Stomach smooth muscle (tissue), 2 donors: Measurements from ENCODE around the gene RAB32.
A peak's percentile ranks its signal among the peaks of the same experiment; 100 is the strongest.

Experiments used
- H3K27ac ChIP-seq: one replicate; pipeline ENCODE4 v1.7.0; 2013; ENCODE audit warnings: mild to moderate bottlenecking, low read length, inconsistent platforms
- H3K27me3 ChIP-seq, 2 donors: one replicate each; pipeline ENCODE4 v1.7.0; 2013; ENCODE audit warnings: low read length in 2 of 2; ENCODE audit not compliant: insufficient read depth in 2 of 2, control insufficient read depth in 1 of 2
- H3K36me3 ChIP-seq, 2 donors: one replicate each; pipeline ENCODE4 v1.7.0; 2013; ENCODE audit warnings: low read length in 2 of 2; ENCODE audit not compliant: control insufficient read depth in 2 of 2, insufficient read depth in 2 of 2
- H3K4me1 ChIP-seq: one replicate; pipeline ENCODE4 v1.7.0; 2013; ENCODE audit warnings: low read length; ENCODE audit not compliant: control insufficient read depth, insufficient read depth
- H3K4me3 ChIP-seq, 2 donors: one replicate each; pipeline ENCODE4 v1.7.0; 2013; ENCODE audit warnings: low read length in 2 of 2
- H3K9ac ChIP-seq, 2 donors: one replicate each; pipeline ENCODE4 v1.7.0; 2013; ENCODE audit warnings: low read length in 2 of 2, mild to moderate bottlenecking in 1 of 2
- H3K9me3 ChIP-seq, 2 donors: one replicate each; pipeline ENCODE4 v1.7.0; 2013; ENCODE audit warnings: low read length in 2 of 2; ENCODE audit not compliant: control insufficient read depth in 2 of 2
- donor health status: healthy.
- donor health status: Pancreatic carcinoma.

RAB32 gene

GRCh38 chr6:146543211-146543939, at the start of gene RAB32:
Gene RAB32 (plus strand): TSS chr6:146543833. CDS start chr6:146543872, 39 bp downstream.
- H3K27me3 ChIP-seq, result no peaks in the 10 kb centered on the region
- H3K4me1 ChIP-seq, result peaks cover 11% of the 10 kb centered on the region
- peak within 1 kb of the TSS; percentile 92 to 95 for H3K9ac ChIP-seq
- no peaks in the 10 kb centered on the region for H3K9me3 ChIP-seq
- no peaks in the 10 kb centered on the region for H3K36me3 ChIP-seq
- H3K27ac ChIP-seq, result peak within 1 kb of the TSS; percentile 96
- peak within 1 kb of the TSS; percentile 79 to 86 for H3K4me3 ChIP-seq

- no peaks in the 10 kb centered on the region for H3K4me1 ChIP-seq
These were observed 45.3 kb upstream of the RAB32 start for GRCh38 chr6:146498309-146498708.

GRCh38 chr6:146503096-146503495, 40.5 kb upstream of the RAB32 start:
- Histone ChIP-seq H3K9me3 (peaks cover 0 to 5% of the 10 kb centered on the region in 2 donors), H3K27me3 (no peaks in the 10 kb centered on the region), H3K27ac (no peak overlapping the region)

More at GRCh38 chr6:146498309-146498708, 45.3 kb upstream of the RAB32 start:
- no peak overlapping the region for H3K4me3 ChIP-seq
- H3K9ac ChIP-seq, result no peak overlapping the region
- no peaks in the 10 kb centered on the region for H3K27me3 ChIP-seq
- no peak overlapping the region for H3K27ac ChIP-seq
- H3K36me3 ChIP-seq, result no peaks in the 10 kb centered on the region
- peaks cover 0 to 5% of the 10 kb centered on the region in 2 donors for H3K9me3 ChIP-seq

GRCh38 chr6:146515212-146515611, 28.4 kb upstream of the RAB32 start:
- Histone ChIP-seq H3K9ac (no peak overlapping the region), H3K9me3 (peaks cover 0 to 5% of the 10 kb centered on the region in 2 donors), H3K27ac (no peak overlapping the region), H3K36me3 (no peaks in the 10 kb centered on the region), H3K27me3 (no peaks in the 10 kb centered on the region), H3K4me3 (no peak overlapping the region), H3K4me1 (no peaks in the 10 kb centered on the region)

More at GRCh38 chr6:146503096-146503495, 40.5 kb upstream of the RAB32 start:
- Histone ChIP-seq H3K4me1 (no peaks in the 10 kb centered on the region), H3K4me3 (no peak overlapping the region), H3K36me3 (no peaks in the 10 kb centered on the region), H3K9ac (no peak overlapping the region)

- H3K4me1 ChIP-seq, result no peaks in the 10 kb centered on the region
- no peaks in the 10 kb centered on the region for H3K9me3 ChIP-seq
- no peak overlapping the region for H3K9ac ChIP-seq
- no peak overlapping the region for H3K27ac ChIP-seq
- no peaks in the 10 kb centered on the region for H3K27me3 ChIP-seq
- H3K4me3 ChIP-seq, result no peak overlapping the region
- H3K36me3 ChIP-seq, result no peaks in the 10 kb centered on the region
These were observed 17.4 kb upstream of the RAB32 start for GRCh38 chr6:146526192-146526591.

- Histone ChIP-seq H3K9me3 (no peaks in the 10 kb centered on the region), H3K27me3 (no peaks in the 10 kb centered on the region), H3K27ac (no peak overlapping the region), H3K36me3 (no peaks in the 10 kb centered on the region), H3K9ac (no peak overlapping the region), H3K4me1 (no peaks in the 10 kb centered on the region), H3K4me3 (no peak overlapping the region)
These were observed 10.9 kb upstream of the RAB32 start for GRCh38 chr6:146532702-146533101.

GRCh38 chr6:146542881-146543210, 787 bp upstream of the RAB32 start:
- peak overlapping the region; percentile 49 to 86 for H3K4me3 ChIP-seq

GRCh38 chr6:146543940-146544615, 445 bp downstream of the RAB32 start:
- H3K9me3 ChIP-seq, result no peaks in the 10 kb centered on the region
- H3K27ac ChIP-seq, result peak overlapping the region; percentile 87
- H3K4me3 ChIP-seq, result peak overlapping the region; percentile 79 to 86
- peak overlapping the region; percentile 92 for H3K9ac ChIP-seq
- H3K36me3 ChIP-seq, result no peaks in the 10 kb centered on the region
- H3K27me3 ChIP-seq, result no peaks in the 10 kb centered on the region
- peaks cover 11% of the 10 kb centered on the region for H3K4me1 ChIP-seq

More at GRCh38 chr6:146542881-146543210, 787 bp upstream of the RAB32 start:
- Histone ChIP-seq H3K9me3 (no peaks in the 10 kb centered on the region), H3K27me3 (no peaks in the 10 kb centered on the region), H3K27ac (peak overlapping the region; percentile 96), H3K9ac (peak overlapping the region; percentile 85 to 95), H3K4me1 (peaks cover 11% of the 10 kb centered on the region), H3K36me3 (no peaks in the 10 kb centered on the region)

- peak overlapping the region; percentile 87 for H3K27ac ChIP-seq
- peaks cover 11% of the 10 kb centered on the region for H3K4me1 ChIP-seq
- peak overlapping the region; percentile 92 for H3K9ac ChIP-seq
- no peaks in the 10 kb centered on the region for H3K27me3 ChIP-seq
- H3K4me3 ChIP-seq, result peak overlapping the region; percentile 79 to 86
- no peaks in the 10 kb centered on the region for H3K9me3 ChIP-seq
- H3K36me3 ChIP-seq, result peaks cover 0 to 2% of the 10 kb centered on the region in 2 donors
These were observed 1.1 kb downstream of the RAB32 start for GRCh38 chr6:146544616-146545182.

GRCh38 chr6:146545581-146545980, 1.9 kb downstream of the RAB32 start:
- Histone ChIP-seq H3K4me3 (peak overlapping the region; percentile 63 to 86), H3K36me3 (peaks cover 2 to 4% of the 10 kb centered on the region in 2 donors), H3K27me3 (no peaks in the 10 kb centered on the region), H3K4me1 (peaks cover 11% of the 10 kb centered on the region), H3K9me3 (no peaks in the 10 kb centered on the region), H3K27ac (no peak overlapping the region), H3K9ac (peak overlapping the region; percentile 26 to 38)
